ENCODE results near the gene DCBLD1.
A peak's percentile ranks its signal among the peaks of the same experiment; 100 is the strongest.

GRCh38 chr6:117482240-117483003 lies at the start of gene DCBLD1:
- TF ChIP-seq, protein P1, sequence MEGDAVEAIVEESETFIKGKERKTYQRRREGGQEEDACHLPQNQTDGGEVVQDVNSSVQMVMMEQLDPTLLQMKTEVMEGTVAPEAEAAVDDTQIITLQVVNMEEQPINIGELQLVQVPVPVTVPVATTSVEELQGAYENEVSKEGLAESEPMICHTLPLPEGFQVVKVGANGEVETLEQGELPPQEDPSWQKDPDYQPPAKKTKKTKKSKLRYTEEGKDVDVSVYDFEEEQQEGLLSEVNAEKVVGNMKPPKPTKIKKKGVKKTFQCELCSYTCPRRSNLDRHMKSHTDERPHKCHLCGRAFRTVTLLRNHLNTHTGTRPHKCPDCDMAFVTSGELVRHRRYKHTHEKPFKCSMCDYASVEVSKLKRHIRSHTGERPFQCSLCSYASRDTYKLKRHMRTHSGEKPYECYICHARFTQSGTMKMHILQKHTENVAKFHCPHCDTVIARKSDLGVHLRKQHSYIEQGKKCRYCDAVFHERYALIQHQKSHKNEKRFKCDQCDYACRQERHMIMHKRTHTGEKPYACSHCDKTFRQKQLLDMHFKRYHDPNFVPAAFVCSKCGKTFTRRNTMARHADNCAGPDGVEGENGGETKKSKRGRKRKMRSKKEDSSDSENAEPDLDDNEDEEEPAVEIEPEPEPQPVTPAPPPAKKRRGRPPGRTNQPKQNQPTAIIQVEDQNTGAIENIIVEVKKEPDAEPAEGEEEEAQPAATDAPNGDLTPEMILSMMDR (IDR thresholded peaks at IDR 0.05): no peak
- peak in 1 of 2 donors; percentile 68 for TF ChIP-seq POLR2AphosphoS5 (IDR thresholded peaks at IDR 0.05)
